Measurements from ENCODE around the gene TMEM214.

The TMEM214 gene

GRCh38 chr2:27013738-27014137 lies 19.0 kb upstream of the TMEM214 start:
- Histone ChIP-seq H3K36me3 (ENCODE audit: control insufficient read depth, low read depth, low read length) (no peaks in the 10 kb centered on the region), H3K4me1 (ENCODE audit: control insufficient read depth, low read depth, low read length) (peaks cover 6% of the 10 kb centered on the region), H3K9me3 (ENCODE audit: control insufficient read depth, low read depth, low read length) (no peaks in the 10 kb centered on the region), H3K4me3 (ENCODE audit: low read length) (no peak overlapping the region), H3K27me3 (ENCODE audit: control insufficient read depth, insufficient read depth, low read length) (no peaks in the 10 kb centered on the region), H3K9ac (ENCODE audit: low read length) (no peak overlapping the region), H3K27ac (ENCODE audit: low read length) (no peak overlapping the region)

GRCh38 chr2:27014771-27015433 lies 17.9 kb upstream of the TMEM214 start:
- no peaks in the 10 kb centered on the region for H3K36me3 ChIP-seq (ENCODE audit: control insufficient read depth, low read depth, low read length)
- no peaks in the 10 kb centered on the region for H3K27me3 ChIP-seq (ENCODE audit: control insufficient read depth, insufficient read depth, low read length)
- H3K9me3 ChIP-seq (ENCODE audit: control insufficient read depth, low read depth, low read length), result no peaks in the 10 kb centered on the region
- no peak overlapping the region for H3K4me3 ChIP-seq (ENCODE audit: low read length)
- no peak overlapping the region for H3K27ac ChIP-seq (ENCODE audit: low read length)
- no peak overlapping the region for H3K9ac ChIP-seq (ENCODE audit: low read length)
- peaks cover 6% of the 10 kb centered on the region for H3K4me1 ChIP-seq (ENCODE audit: control insufficient read depth, low read depth, low read length)

- no peaks in the 10 kb centered on the region for H3K36me3 ChIP-seq (ENCODE audit: control insufficient read depth, low read depth, low read length)
- H3K4me1 ChIP-seq (ENCODE audit: control insufficient read depth, low read depth, low read length), result peaks cover 6% of the 10 kb centered on the region
- H3K4me3 ChIP-seq (ENCODE audit: low read length), result no peak overlapping the region
- no peak overlapping the region for H3K27ac ChIP-seq (ENCODE audit: low read length)
- no peak overlapping the region for H3K9ac ChIP-seq (ENCODE audit: low read length)
- H3K27me3 ChIP-seq (ENCODE audit: control insufficient read depth, insufficient read depth, low read length), result no peaks in the 10 kb centered on the region
- H3K9me3 ChIP-seq (ENCODE audit: control insufficient read depth, low read depth, low read length), result no peaks in the 10 kb centered on the region
Observed at GRCh38 chr2:27016801-27017325, 15.9 kb upstream of the TMEM214 start.

GRCh38 chr2:27018142-27018541 lies 14.6 kb upstream of the TMEM214 start:
- Histone ChIP-seq H3K27me3 (ENCODE audit: control insufficient read depth, insufficient read depth, low read length) (no peaks in the 10 kb centered on the region), H3K27ac (ENCODE audit: low read length) (no peak overlapping the region), H3K4me1 (ENCODE audit: control insufficient read depth, low read depth, low read length) (peaks cover 6% of the 10 kb centered on the region), H3K4me3 (ENCODE audit: low read length) (no peak overlapping the region), H3K9me3 (ENCODE audit: control insufficient read depth, low read depth, low read length) (no peaks in the 10 kb centered on the region), H3K36me3 (ENCODE audit: control insufficient read depth, low read depth, low read length) (no peaks in the 10 kb centered on the region), H3K9ac (ENCODE audit: low read length) (no peak overlapping the region)

GRCh38 chr2:27019459-27019858 lies 13.3 kb upstream of the TMEM214 start:
- no peaks in the 10 kb centered on the region for H3K9me3 ChIP-seq (ENCODE audit: control insufficient read depth, low read depth, low read length)
- H3K27me3 ChIP-seq (ENCODE audit: control insufficient read depth, insufficient read depth, low read length), result no peaks in the 10 kb centered on the region
- no peak overlapping the region for H3K27ac ChIP-seq (ENCODE audit: low read length)
- H3K36me3 ChIP-seq (ENCODE audit: control insufficient read depth, low read depth, low read length), result no peaks in the 10 kb centered on the region
- no peak overlapping the region for H3K9ac ChIP-seq (ENCODE audit: low read length)
- H3K4me1 ChIP-seq (ENCODE audit: control insufficient read depth, low read depth, low read length), result peaks cover 8% of the 10 kb centered on the region
- H3K4me3 ChIP-seq (ENCODE audit: low read length), result no peak overlapping the region

GRCh38 chr2:27019931-27020855 lies 12.6 kb upstream of the TMEM214 start:
- no peak overlapping the region for H3K27ac ChIP-seq (ENCODE audit: low read length)
- H3K9ac ChIP-seq (ENCODE audit: low read length), result no peak overlapping the region
- H3K27me3 ChIP-seq (ENCODE audit: control insufficient read depth, insufficient read depth, low read length), result no peaks in the 10 kb centered on the region
- H3K4me3 ChIP-seq (ENCODE audit: low read length), result no peak overlapping the region
- H3K9me3 ChIP-seq (ENCODE audit: control insufficient read depth, low read depth, low read length), result no peaks in the 10 kb centered on the region
- H3K36me3 ChIP-seq (ENCODE audit: control insufficient read depth, low read depth, low read length), result no peaks in the 10 kb centered on the region
- H3K4me1 ChIP-seq (ENCODE audit: control insufficient read depth, low read depth, low read length), result peaks cover 8% of the 10 kb centered on the region

GRCh38 chr2:27021253-27022049 lies 11.3 kb upstream of the TMEM214 start:
- no peak overlapping the region for H3K27ac ChIP-seq (ENCODE audit: low read length)
- H3K36me3 ChIP-seq (ENCODE audit: control insufficient read depth, low read depth, low read length), result no peaks in the 10 kb centered on the region
- H3K9me3 ChIP-seq (ENCODE audit: control insufficient read depth, low read depth, low read length), result no peaks in the 10 kb centered on the region
- peaks cover 3% of the 10 kb centered on the region for H3K4me1 ChIP-seq (ENCODE audit: control insufficient read depth, low read depth, low read length)
- H3K9ac ChIP-seq (ENCODE audit: low read length), result no peak overlapping the region
- no peaks in the 10 kb centered on the region for H3K27me3 ChIP-seq (ENCODE audit: control insufficient read depth, insufficient read depth, low read length)
- H3K4me3 ChIP-seq (ENCODE audit: low read length), result no peak overlapping the region

GRCh38 chr2:27023740-27024139 lies 9.0 kb upstream of the TMEM214 start:
- Histone ChIP-seq H3K27me3 (ENCODE audit: control insufficient read depth, insufficient read depth, low read length) (no peaks in the 10 kb centered on the region), H3K4me3 (ENCODE audit: low read length) (no peak overlapping the region), H3K4me1 (ENCODE audit: control insufficient read depth, low read depth, low read length) (peaks cover 3% of the 10 kb centered on the region), H3K36me3 (ENCODE audit: control insufficient read depth, low read depth, low read length) (no peaks in the 10 kb centered on the region), H3K27ac (ENCODE audit: low read length) (no peak overlapping the region), H3K9ac (ENCODE audit: low read length) (no peak overlapping the region), H3K9me3 (ENCODE audit: control insufficient read depth, low read depth, low read length) (no peaks in the 10 kb centered on the region)

GRCh38 chr2:27024188-27024587 lies 8.6 kb upstream of the TMEM214 start:
- H3K4me1 ChIP-seq (ENCODE audit: control insufficient read depth, low read depth, low read length), result peaks cover 3% of the 10 kb centered on the region
- H3K9ac ChIP-seq (ENCODE audit: low read length), result no peak overlapping the region
- H3K4me3 ChIP-seq (ENCODE audit: low read length), result no peak overlapping the region
- H3K27ac ChIP-seq (ENCODE audit: low read length), result no peak overlapping the region
- no peaks in the 10 kb centered on the region for H3K36me3 ChIP-seq (ENCODE audit: control insufficient read depth, low read depth, low read length)
- H3K9me3 ChIP-seq (ENCODE audit: control insufficient read depth, low read depth, low read length), result no peaks in the 10 kb centered on the region
- H3K27me3 ChIP-seq (ENCODE audit: control insufficient read depth, insufficient read depth, low read length), result no peaks in the 10 kb centered on the region

GRCh38 chr2:27024812-27025211 lies 8.0 kb upstream of the TMEM214 start:
- Histone ChIP-seq H3K36me3 (ENCODE audit: control insufficient read depth, low read depth, low read length) (no peaks in the 10 kb centered on the region), H3K9me3 (ENCODE audit: control insufficient read depth, low read depth, low read length) (no peaks in the 10 kb centered on the region), H3K27ac (ENCODE audit: low read length) (no peak overlapping the region), H3K9ac (ENCODE audit: low read length) (no peak overlapping the region), H3K4me1 (ENCODE audit: control insufficient read depth, low read depth, low read length) (peaks cover 3% of the 10 kb centered on the region), H3K27me3 (ENCODE audit: control insufficient read depth, insufficient read depth, low read length) (no peaks in the 10 kb centered on the region), H3K4me3 (ENCODE audit: low read length) (no peak overlapping the region)

- Histone ChIP-seq H3K4me3 (ENCODE audit: low read length) (no peak overlapping the region), H3K27ac (ENCODE audit: low read length) (no peak overlapping the region), H3K27me3 (ENCODE audit: control insufficient read depth, insufficient read depth, low read length) (no peaks in the 10 kb centered on the region), H3K9me3 (ENCODE audit: control insufficient read depth, low read depth, low read length) (no peaks in the 10 kb centered on the region), H3K9ac (ENCODE audit: low read length) (no peak overlapping the region), H3K36me3 (ENCODE audit: control insufficient read depth, low read depth, low read length) (no peaks in the 10 kb centered on the region), H3K4me1 (ENCODE audit: control insufficient read depth, low read depth, low read length) (peaks cover 3% of the 10 kb centered on the region)
Observed at GRCh38 chr2:27025281-27025800, 7.4 kb upstream of the TMEM214 start.

All from iPS-18a (cell line).